ENCODE measurements around the gene HECTD2.
A peak's percentile ranks its signal among the peaks of the same experiment; 100 is the strongest.
"Not testable (repeated sequence)": the region's sequence is repeated elsewhere in the genome, so short reads cannot be mapped to it uniquely, and the experiment has no call there.

The HECTD2 gene

DNA sequence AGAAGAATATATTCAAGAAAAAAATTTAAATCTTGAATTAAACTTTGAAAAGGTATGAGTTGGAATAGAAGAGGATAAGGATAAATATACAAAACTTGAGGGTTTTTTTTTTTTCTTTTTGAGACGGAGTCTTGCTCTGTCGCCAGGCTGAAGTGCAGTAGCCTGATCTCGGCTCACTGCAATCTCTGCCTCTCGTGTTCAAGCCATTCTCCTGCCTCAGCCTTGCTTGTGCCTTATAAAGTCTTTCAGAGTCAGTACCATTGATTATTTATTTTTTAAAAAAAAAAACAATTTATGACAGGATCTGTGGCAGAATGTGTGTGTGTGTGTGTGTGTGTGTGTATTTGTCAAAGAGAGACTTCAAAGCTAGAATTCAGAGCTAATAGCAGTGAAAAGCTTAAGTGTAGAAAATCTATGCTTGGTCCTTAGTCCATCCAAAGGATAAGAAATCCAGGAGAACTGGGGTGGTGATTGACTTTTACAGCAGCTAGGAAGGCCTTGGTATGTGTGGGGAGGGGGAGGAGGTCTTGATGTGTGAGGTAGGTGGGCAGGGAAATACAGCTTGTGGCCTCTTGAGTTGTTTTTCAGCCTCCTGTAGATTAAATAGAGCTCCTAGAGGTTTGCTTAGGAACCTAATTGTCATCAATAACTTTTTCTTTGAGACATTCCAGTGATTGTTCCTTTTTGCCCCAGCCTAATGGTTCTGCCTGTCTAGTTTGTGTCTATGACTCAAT, 2.4 kb downstream of the HECTD2 start:
- no peak for ATAC-seq

DNA sequence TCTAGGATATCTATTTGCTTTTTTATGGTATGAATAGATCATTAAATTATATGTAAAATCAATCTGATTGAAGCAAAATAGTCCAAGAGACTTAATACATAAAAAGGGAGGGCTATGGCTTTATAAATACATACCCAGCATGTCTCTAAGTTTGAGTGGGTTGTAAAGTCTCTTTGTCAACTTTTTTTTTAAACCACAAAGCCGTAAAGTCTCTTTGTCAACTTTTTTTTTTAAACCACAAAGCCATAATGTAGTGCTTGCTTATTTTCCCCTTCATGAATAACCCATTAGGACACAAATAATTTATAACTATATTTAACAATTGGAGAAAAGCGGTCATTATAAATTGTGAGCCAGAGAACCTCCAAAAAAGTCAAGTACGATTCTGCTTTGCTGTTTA, 5.7 kb downstream of the HECTD2 start:
- ATAC-seq, result no peak

DNA sequence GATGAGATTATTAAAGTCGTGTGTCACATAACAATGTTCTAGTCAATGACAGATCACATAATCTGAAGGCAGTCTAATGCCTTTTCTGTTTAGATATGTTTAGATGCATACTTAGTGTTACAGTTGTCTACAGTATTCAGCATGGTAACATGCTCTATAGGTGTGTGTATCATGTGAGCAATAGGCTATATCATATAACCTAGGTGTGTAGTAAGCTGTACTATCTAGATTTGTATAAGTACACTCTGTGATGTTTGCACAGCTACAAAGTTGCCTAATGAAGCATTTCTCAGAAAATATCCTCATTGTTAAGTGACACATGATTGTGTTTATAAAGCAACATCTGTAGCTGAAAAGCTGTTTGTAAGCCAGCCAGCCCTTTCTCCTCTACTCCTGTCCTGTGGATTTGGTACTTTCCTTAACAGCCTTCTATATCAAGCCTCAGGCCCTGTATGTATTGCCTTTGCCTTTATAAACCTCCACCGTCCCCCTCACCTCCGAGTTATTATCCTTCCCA, 6.3 kb downstream of the HECTD2 start:
- no peak for ATAC-seq

DNA sequence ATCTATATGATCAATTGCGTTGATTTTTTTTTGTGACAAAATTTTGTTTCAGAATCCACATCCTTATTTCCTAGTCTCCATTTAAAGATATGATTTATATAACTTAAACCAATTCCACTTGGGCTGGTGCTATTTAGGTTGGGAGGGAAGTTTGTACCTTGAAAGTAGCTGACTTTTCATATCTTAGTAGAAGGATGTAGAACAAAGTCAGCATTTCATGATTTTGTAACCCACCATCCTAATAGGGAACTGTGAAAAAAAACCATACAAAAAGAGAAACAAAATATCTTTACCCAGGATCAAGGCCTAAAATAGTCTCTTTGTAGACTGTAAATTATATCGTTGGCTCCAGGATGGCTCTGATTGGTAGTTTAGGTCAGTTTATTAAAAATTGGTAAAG, 8.3 kb downstream of the HECTD2 start:
- ATAC-seq, result no peak

DNA sequence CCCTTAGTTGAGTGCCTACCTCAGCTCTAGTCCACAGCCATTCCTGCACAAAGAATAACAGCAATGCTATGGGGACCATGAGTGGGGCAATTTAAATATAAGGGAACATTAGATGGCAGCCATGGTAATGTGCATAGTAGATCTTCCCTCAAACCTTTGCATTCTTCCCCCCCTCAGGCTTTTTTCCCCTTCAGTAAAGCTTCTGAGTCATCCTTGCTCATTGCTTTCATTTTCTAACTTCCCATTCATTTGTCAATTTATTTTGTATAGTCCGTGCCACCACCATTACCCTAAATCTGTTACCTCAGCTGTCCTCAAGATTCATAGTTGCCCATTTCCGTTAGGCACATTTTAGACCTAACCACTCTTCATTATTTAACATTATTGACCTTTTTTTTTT, 10.7 kb downstream of the HECTD2 start:
- ATAC-seq, result peak; percentile 41 to 43

DNA sequence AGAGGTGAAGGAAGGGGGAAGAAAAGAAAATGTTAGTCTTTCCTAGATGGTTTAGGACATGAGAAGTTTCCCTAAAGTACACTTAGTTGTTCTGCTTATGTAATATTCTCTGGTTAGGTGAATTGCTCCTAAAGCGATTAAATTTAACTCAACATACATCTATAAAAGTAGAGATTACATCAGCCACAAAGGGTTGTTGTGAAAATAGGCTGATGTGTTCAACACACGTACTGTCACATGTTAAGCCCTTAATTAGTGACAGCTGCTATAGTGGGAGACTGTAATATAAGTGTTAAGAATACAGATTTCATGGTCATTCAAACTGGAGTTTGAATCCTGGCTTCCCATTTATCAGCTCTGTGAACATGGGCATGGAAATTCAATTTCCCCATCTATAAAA, 12.8 kb downstream of the HECTD2 start:
- no peak for ATAC-seq

DNA sequence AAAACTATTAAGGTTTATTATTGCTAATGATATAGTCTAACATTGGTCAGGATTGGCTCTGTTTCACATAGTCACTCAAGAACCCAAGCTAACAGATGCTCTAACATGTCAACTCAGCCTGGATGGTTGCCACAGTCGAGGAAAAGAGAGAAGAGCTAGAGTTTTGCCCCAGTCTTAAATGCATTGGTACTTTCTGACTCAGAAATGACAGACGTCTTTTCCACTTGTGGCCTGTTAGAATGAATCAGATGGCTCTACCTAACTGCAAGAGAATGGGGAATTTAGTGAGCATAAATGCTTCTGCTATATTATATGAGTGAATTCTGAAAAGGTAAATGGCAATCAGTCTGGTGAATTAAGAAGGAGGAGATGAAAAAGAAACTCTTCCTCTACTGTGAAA, 13.9 kb downstream of the HECTD2 start:
- peak; percentile 28 to 88 for ATAC-seq

DNA sequence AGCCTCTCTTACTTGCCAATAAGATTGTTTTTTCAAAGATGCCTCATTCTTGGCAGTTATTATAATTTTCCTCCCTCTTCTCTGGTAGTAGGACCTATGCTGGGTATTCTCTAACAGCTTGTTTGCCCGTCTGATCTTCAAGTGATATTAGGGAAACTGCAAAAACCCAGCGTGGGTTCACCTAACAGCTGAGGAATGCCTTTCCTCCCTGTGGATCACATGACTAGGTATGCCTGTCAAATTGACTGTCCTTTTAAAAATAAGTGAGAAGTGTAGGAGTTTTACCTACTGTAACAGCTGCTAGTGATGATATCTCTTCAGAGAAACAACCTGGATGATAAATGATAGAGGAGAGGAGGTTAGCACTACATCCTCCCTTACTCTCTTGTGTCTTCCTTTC, 22.0 kb downstream of the HECTD2 start:
- ATAC-seq, result no peak

DNA sequence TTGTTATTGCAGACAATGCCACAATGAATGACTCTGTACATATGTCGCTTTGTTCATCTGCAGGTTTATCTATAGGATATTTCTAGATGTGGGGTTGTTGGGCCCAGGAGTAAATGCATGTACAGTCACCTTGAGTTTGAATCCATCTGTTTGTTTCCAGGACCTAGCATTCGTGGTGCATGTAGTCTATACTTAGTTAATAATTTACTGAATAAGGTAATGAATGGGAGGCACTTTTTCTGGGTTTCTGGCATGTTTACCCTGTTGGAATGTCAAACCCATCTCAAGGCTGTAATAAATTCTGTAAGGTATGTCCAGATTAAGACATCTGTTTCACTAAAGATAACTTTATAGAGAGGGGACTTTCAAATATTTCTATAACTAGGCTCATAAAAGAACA, 23.5 kb downstream of the HECTD2 start:
- ATAC-seq, result no peak

DNA sequence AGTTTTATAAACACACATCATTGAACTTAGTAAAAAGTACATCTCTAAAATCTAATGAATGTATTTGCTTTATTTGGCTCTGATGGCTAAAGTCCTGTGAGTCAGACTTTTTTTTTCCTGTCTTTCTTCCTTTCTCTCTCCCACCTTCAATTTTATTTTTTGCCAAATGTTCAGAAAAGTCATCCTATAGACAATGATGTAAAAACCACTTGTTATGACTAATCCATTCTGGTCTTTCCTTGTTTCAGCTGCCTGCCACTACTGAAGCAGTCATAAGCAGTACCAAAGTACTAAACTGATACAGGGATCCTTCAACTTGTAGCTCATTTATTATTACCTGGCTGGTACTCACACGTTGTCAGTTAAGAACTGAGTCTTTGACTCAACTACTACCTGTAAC, 23.9 kb downstream of the HECTD2 start:
- no peak for ATAC-seq

DNA sequence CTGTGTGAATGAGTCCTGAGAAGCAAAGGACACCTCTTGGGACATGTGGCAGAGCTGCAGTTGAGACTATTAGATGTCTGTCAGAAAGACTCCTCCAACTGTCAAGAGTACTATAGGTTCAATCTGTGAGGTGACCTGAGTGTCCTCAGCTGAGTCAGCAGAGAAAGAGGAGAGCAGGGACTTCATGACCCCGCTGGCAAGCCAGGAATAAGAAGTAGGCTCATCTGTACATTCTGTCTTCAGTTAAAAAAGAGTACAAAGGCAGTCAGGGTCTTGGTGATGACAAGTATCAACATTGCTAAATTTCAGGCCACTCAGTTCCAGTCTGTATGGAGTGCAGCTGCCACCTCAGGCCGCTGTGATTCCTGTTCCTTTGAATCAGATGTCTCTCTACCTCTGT, 25.1 kb downstream of the HECTD2 start:
- no peak for ATAC-seq

DNA sequence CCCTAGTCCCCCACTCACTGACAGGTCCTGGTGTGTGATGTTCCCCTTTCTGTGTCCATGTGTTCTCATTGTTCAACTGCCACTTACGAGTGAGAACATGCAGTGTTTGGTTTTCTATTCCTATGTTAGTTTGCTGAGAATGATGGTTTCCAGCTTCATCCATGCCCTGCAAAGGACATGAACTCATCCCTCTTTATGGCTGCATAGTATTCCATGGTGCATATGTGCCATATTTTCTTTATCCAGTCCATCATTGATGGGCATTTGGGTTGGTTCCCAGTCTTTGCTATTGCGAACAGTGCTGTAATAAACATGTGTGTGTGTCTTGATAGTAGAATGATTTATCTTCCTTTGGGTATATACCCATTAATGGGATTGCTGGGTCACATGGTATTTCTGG, 28.1 kb downstream of the HECTD2 start:
- ATAC-seq, result not testable (repeated sequence)

DNA sequence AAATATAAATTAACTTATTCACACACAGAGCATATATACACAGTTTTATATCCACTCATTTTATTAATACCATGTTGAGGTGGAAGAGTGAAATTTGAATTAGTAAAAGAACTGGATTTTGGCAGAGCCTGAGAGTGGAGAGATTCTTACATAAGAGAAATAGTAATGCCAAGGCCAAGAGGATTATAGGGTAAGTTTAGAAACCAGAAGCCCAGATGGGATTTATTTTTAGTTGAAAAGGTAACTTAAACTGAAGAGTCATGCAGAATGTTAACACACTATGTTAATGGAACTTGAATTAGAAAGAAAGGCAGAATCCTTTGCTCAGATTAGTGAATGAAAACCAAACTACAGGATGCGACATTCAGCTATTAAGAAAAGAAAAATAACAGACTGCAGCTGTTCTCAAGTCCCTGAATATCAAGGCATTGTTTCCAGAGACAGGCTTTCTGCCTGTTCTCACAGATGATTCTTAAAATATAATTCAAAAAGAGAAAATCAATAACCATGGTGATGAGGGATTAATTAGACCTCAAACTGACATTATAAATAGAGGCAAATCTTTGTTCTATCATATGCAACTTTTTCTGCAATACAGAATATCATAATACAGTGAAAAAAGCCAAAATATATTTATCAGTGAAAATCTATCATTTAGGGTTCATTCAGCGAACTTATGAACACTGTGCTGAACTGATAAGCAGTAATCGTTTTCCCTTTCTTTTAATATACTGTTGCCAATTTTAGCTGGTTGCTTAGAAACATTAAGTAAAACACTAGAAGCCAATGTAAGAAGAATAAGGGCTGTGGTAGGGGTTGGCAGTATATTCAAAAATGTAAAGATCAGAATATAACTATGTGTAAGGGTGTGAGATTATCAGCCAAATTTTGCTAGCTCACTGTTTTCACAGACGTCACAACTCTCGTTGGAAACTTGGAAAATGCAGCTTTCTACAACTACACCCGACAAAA, 34.4 kb downstream of the HECTD2 start:
- no peak for ATAC-seq

DNA sequence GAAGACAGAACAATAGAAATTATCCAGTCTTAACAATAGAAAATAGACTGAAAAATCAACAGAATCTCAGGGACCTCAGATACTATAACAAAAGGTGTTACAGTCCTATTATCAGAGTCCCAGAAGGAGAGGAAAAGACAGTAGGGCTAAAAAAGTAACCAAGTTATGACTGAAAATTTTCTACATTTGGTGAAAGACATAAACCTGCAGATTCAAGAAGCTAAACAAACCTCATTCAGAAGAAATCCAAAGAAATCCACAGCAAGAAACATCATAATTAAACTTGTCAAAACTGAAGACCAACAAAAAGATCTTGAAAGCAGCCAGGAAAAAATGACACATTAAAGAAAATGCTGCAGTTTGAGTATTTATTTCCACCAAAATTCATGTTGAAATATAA, 41.9 kb downstream of the HECTD2 start:
- ATAC-seq, result no peak

DNA sequence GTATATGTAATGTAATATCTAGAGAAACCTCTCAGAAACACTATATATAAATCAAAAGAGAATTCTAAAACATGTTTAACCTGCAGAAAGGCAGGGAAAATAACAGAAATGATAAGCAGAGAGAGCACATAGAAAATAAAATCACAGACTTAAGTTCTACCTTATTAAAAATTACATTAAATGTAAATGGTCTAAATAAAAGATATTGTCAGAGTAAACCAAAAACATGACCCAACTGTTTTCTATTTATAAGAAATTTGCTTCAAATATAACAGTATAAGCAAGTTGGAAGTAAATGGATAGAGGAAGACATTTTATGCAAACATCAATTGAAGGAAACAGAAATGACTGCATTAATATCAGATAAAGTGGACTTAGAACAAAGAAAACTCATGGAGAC, 43.4 kb downstream of the HECTD2 start:
- no peak for ATAC-seq

DNA sequence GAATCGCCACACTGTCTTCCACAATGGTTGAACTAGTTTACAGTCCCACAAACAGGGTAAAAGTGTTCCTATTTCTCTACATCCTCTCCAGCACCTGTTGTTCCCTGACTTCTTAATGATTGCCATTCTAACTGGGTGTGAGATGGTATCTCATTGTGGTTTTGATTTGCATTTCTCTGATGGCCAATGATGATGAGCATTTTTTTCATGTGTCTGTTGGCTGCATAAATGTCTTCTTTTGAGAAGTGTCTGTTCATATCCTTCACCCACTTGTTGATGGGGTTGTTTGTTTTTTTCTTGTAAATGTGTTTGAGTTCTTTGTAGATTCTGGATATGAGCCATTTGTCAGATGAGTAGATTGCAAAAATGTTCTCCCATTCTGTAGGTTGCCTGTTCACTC, 45.0 kb downstream of the HECTD2 start:
- not testable (repeated sequence) for ATAC-seq

DNA sequence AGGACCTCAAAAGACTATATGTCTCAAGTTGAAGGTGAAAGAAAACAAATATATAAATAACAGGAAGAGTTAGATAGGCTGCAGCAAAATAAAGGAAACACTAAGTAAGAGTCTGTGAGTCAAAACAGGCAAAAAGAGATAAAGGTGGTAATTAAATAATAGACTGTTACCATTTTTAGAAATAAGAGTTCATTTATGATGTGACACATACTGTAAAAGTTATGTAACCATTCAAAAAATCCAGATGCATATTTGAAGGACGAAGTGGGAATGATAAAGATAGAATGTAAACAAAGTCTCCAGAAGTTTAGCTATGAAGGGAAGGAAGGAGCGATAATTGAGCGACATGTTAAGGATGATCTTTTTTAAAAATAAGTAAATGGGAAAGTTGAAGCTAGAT, 50.5 kb downstream of the HECTD2 start:
- ATAC-seq, result no peak

DNA sequence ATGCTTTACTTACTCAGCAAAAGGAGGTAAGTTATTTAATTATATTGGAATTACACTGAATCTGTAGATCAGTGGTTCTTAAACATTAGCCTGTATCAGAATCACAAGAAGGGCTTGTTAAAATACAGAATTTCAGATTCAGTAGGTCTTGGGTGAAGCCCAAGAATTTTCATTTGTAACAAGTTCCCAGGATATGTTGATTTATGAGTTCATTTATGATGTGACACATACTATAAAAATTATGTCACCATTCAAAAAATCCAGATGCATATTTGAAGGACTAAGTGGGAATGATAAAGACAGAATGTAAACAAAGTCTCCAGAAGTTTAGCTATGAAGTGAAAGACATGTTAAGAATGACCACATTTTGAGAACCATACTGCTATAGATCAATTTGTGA, 52.3 kb downstream of the HECTD2 start:
- ATAC-seq, result no peak

DNA sequence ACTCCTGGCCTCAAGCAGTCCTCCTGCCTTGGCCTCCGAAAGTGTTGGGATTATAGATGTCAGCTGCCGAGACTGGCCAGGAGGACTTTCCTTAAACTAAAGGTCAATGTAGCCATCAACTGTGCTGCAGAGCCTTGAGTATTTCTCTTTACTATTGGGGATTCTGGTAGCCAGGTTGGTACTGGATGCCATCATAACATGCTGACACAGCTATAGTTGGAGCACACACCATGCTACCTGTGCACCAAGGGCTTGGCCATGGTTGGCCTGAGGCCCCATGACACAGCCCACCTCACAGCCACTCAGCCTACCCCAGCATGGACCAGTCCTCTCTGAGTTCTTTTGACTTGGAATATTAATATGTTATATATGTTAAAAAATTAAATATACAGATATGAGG, 54.4 kb downstream of the HECTD2 start:
- no peak for ATAC-seq

DNA sequence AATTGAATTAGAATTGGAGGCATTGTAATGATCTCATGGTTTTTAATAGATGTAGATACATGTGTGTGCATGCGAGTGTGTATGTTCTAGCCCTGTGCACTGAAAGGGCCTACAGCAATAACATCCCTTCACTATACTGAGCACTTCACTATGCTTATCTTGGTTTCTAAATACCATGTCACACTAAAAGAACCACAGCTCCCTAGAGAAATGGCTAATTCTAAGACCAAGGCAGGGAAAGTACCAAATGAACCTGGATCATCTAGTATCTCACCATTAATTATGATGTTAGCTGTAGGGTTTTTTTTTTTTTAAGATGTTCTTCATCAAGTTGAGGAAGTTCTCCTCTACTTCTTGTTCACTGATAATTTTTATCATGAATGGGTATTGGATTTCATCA, 55.1 kb downstream of the HECTD2 start:
- no peak for ATAC-seq

DNA sequence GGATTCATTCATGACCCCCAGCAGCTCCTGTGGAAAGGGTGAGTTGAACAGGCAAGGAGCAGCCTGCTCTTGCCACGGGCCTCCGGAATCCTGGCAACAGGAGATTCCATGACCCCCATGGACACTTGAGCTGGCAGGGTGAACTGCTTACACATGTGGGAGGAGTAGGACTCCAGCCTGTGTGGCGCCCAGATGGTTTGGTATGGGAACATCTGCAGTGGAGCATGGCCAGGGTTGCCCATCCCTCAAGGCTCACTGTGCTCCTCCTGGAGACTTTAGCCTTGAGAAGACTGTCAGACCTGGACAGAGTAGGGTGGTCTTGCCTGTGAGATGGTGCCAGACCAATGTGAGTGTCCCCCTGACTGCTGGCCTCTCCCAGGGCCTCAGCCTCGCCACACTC, 57.0 kb downstream of the HECTD2 start:
- ATAC-seq, result no peak

DNA sequence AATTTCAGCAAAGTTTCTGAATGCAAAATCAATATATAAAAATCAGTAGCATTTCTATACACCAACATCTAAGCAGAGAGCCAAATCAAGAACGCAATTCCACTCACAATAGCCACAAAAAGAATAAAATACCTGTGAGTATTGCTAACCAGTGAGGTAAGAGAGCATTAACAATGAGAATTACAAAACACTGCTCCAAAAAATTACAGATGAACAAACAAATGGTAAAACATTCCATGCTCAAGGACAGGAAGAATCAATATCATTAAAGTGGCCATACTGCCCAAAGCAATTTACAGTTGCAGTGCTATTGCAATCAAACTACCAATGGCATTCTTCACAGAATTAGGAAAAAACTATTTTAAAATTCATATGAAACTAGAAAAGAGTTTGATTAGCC, 61.5 kb downstream of the HECTD2 start:
- no peak for ATAC-seq

DNA sequence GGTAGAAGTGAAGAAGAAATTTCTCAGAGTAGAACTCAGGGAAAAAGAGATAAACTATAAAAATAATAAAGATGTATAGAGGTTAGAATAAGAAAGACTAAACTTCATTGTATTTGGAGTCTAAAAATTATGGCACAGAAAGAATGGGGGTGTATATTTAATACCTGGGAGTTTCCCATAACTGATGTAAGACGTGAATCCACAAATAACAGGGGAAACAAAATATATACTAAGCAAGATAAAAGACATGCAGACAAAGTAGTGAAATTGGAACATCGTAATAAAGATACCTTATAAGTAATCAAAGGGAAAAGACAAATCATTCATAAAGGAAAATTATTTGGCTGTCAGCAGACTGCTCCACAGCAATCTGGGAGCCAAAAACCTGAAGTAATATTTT, 62.8 kb downstream of the HECTD2 start:
- no peak for ATAC-seq

DNA sequence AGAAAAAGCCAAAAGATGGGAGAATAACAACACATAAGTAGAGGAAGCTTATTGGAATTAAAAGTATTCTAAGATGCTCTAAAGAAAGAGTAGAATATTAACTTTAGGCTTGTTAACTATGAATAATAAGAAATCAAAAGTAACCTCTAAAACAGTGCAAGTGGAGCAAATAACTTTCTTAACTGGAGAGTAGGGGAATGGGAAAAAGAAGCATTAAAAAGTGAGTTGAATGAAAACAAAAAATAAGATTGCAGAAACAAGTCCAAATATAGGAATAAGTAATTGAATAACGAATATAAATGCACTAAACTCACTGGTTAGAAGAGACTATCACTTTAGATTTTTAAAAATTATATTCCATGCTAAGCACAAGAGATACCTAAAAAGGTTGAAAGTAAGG, 63.9 kb downstream of the HECTD2 start:
- no peak for ATAC-seq

All from activated CD4-positive, CD25-positive, alpha-beta regulatory T cell treated with anti-CD3 and anti-CD28 coated beads, Interleukin-2, amount 50 U/mL, for 24 hours (primary cell).